Small intestine (tissue), 7 donors: ENCODE measurements around the gene LRRC34. TPM values are rescaled to one million over a fixed set of nuclear protein-coding genes. Genes with fewer than 3 reads are reported as not detected.
A peak's percentile ranks its signal among the peaks of the same experiment; 100 is the strongest.

ENCODE experiments used
- DNase-seq, 2 donors: peaks; one replicate each; pipeline versions ENCODE4 v3.0.0 to v3.0.0-alpha.2; 2013
- FAIRE-seq: peaks from 2 replicates; lab custom pipeline; 2012; peaks lifted over from hg19 to GRCh38; lab: Jason Lieb, UNC
- H3K27ac ChIP-seq, 3 donors: one replicate each; pipeline ENCODE4 v1.5.1; 2013; ENCODE audit warnings: low read length in 2 of 3, mild to moderate bottlenecking in 2 of 3, control low read depth in 1 of 3, inconsistent platforms in 1 of 3, low read depth in 1 of 3, moderate library complexity in 1 of 3
- H3K27me3 ChIP-seq, 3 donors: one replicate each; pipeline ENCODE4 v1.6.1; 2013; ENCODE audit warnings: low read length in 3 of 3, inconsistent platforms in 1 of 3; ENCODE audit not compliant: control insufficient read depth in 3 of 3, insufficient read depth in 3 of 3
- H3K36me3 ChIP-seq, 3 donors: one replicate each; pipeline ENCODE4 v1.6.1; 2013; ENCODE audit warnings: low read length in 3 of 3, inconsistent platforms in 1 of 3, low read depth in 1 of 3, mild to moderate bottlenecking in 1 of 3, moderate library complexity in 1 of 3; ENCODE audit not compliant: control insufficient read depth in 3 of 3, insufficient read depth in 2 of 3
- H3K4me1 ChIP-seq, 3 donors: one replicate each; pipeline ENCODE4 v1.6.1; 2013; ENCODE audit warnings: low read length in 2 of 3, inconsistent platforms in 1 of 3, low read depth in 1 of 3, mild to moderate bottlenecking in 1 of 3, moderate library complexity in 1 of 3; ENCODE audit not compliant: control insufficient read depth in 3 of 3, insufficient read depth in 2 of 3
- H3K4me3 ChIP-seq, 3 donors: one replicate each; pipeline ENCODE4 v1.5.1; 2013; ENCODE audit warnings: low read length in 3 of 3, control low read depth in 1 of 3, inconsistent platforms in 1 of 3, low read depth in 1 of 3, mild to moderate bottlenecking in 1 of 3, moderate library complexity in 1 of 3
- H3K9me3 ChIP-seq, 2 donors: one replicate each; pipeline ENCODE4 v1.6.1; 2013; ENCODE audit warnings: low read depth in 1 of 2, low read length in 1 of 2; ENCODE audit not compliant: control insufficient read depth in 2 of 2, insufficient read depth in 1 of 2
- WGBS, 3 donors: extraction: QIAGEN DNeasy Blood & Tissue Kit; methylation state at CpG; one replicate each; pipeline ENCODE4 v1.1.7; 2013; 5-methylcytosine and 5-hydroxymethylcytosine counted together
- polyA plus RNA-seq, 4 donors: library from polyadenylated mRNA; stranded (reverse) in 3 of 4; unstranded in 1 of 4; fragments of 200-250 nt in 3 of 4; fragments of 120-200 nt in 1 of 4; gene quantifications; one replicate each; pipeline versions ENCODE4 v1.2.1 to v1.2.3, GENCODE V29; 2013
- donor health status: healthy with polysubstance abuse.
- donor health status: control.
- donor health status: control.
- donor health status: Bipolar disorder and iron deficiency.
- donor health status: healthy.

Gene LRRC34
- polyA plus RNA-seq, 4 donors = 0.94 to 2.2 (median 1.2) TPM; not detected in 1

- no peaks in the 10 kb centered on the region for H3K36me3 ChIP-seq
- no peaks in the 10 kb centered on the region for H3K9me3 ChIP-seq
- WGBS, 3 donors = 78 to 87% (median 82%) methylated on average over 3 of the region's 3 CpGs
- DNase-seq (no peak), FAIRE-seq (no peak)
- H3K27ac ChIP-seq = no peak overlapping the region
- no peaks in the 10 kb centered on the region for H3K4me1 ChIP-seq
- H3K4me3 ChIP-seq = no peak overlapping the region
- H3K27me3 ChIP-seq = peaks cover 0 to 3% (median 0%) of the 10 kb centered on the region in 3 donors
Measured at GRCh38 chr3:169825316-169825715, 12.6 kb upstream of the LRRC34 start.

- 70 to 79% (median 76%) methylated on average over 6 of the region's 6 CpGs for WGBS, 3 donors
- no peak overlapping the region for H3K4me3 ChIP-seq
- no peak for FAIRE-seq
- H3K36me3 ChIP-seq = no peaks in the 10 kb centered on the region
- peak in 1 of 2 donors; percentile 12 for DNase-seq
- no peak overlapping the region for H3K27ac ChIP-seq
- no peaks in the 10 kb centered on the region for H3K9me3 ChIP-seq
- peaks cover 0 to 3% (median 2%) of the 10 kb centered on the region in 3 donors for H3K27me3 ChIP-seq
- H3K4me1 ChIP-seq = no peaks in the 10 kb centered on the region
Measured at GRCh38 chr3:169822983-169823382, 10.3 kb upstream of the LRRC34 start.

- no peaks in the 10 kb centered on the region for H3K9me3 ChIP-seq
- H3K36me3 ChIP-seq = no peaks in the 10 kb centered on the region
- H3K4me1 ChIP-seq = no peaks in the 10 kb centered on the region
- DNase-seq = no peak
- no peak overlapping the region for H3K4me3 ChIP-seq
- no peak overlapping the region for H3K27ac ChIP-seq
- WGBS, 3 donors = 88 to 96% (median 93%) methylated on average over 20 of the region's 20 CpGs
- no peak for FAIRE-seq
- peaks cover 0 to 5% (median 3%) of the 10 kb centered on the region in 3 donors for H3K27me3 ChIP-seq
Measured at GRCh38 chr3:169822540-169822939, 9.8 kb upstream of the LRRC34 start.

- no peak overlapping the region for H3K27ac ChIP-seq
- 89 to 94% (median 93%) methylated on average over 15 of the region's 15 CpGs for WGBS, 3 donors
- no peaks in the 10 kb centered on the region for H3K4me1 ChIP-seq
- no peaks in the 10 kb centered on the region for H3K9me3 ChIP-seq
- DNase-seq (no peak), FAIRE-seq (no peak)
- no peak overlapping the region for H3K4me3 ChIP-seq
- H3K27me3 ChIP-seq = peaks cover 0 to 5% (median 3%) of the 10 kb centered on the region in 3 donors
- H3K36me3 ChIP-seq = no peaks in the 10 kb centered on the region
Measured at GRCh38 chr3:169822091-169822490, 9.4 kb upstream of the LRRC34 start.

- Histone ChIP-seq H3K4me3 (no peak overlapping the region), H3K9me3 (no peaks in the 10 kb centered on the region), H3K27me3 (peaks cover 0 to 5% (median 3%) of the 10 kb centered on the region in 3 donors), H3K4me1 (no peaks in the 10 kb centered on the region), H3K36me3 (no peaks in the 10 kb centered on the region), H3K27ac (no peak overlapping the region)
- DNase-seq (no peak), FAIRE-seq (no peak)
- WGBS, 3 donors = 73 to 91% (median 81%) methylated on average over 2 of the region's 2 CpGs
Measured at GRCh38 chr3:169818316-169818715, 5.6 kb upstream of the LRRC34 start.

- peaks cover 0 to 10% (median 0%) of the 10 kb centered on the region in 3 donors for H3K27me3 ChIP-seq
- FAIRE-seq (no peak), DNase-seq (no peak)
- H3K36me3 ChIP-seq = no peaks in the 10 kb centered on the region
- H3K4me3 ChIP-seq = no peak overlapping the region
- peaks cover 0 to 8% (median 0%) of the 10 kb centered on the region in 3 donors for H3K4me1 ChIP-seq
- H3K9me3 ChIP-seq = no peaks in the 10 kb centered on the region
- 93 to 98% (median 94%) methylated on average over 4 of the region's 4 CpGs for WGBS, 3 donors
- H3K27ac ChIP-seq = no peak overlapping the region
Measured at GRCh38 chr3:169815590-169816150, 3.0 kb upstream of the LRRC34 start.

GRCh38 chr3:169813757-169814517 is 1.2 kb upstream of the LRRC34 start:
- peaks cover 0 to 8% (median 0%) of the 10 kb centered on the region in 3 donors for H3K4me1 ChIP-seq
- WGBS, 3 donors = 50 to 55% (median 53%) methylated on average over 27 of the region's 27 CpGs
- H3K27me3 ChIP-seq = peaks cover 0 to 10% (median 0%) of the 10 kb centered on the region in 3 donors
- H3K9me3 ChIP-seq = no peaks in the 10 kb centered on the region
- peak; percentile 40 to 75 for DNase-seq
- peak overlapping the region in 2 of 3 donors; percentile 54 to 65 for H3K4me3 ChIP-seq
- no peaks in the 10 kb centered on the region for H3K36me3 ChIP-seq
- no peak for FAIRE-seq
- peak overlapping the region in 1 of 3 donors; percentile 40 for H3K27ac ChIP-seq

GRCh38 chr3:169813278-169813677 is 574 bp upstream of the LRRC34 start:
- Histone ChIP-seq H3K36me3 (no peaks in the 10 kb centered on the region), H3K4me1 (peaks cover 0 to 8% (median 0%) of the 10 kb centered on the region in 3 donors), H3K4me3 (peak overlapping the region in 2 of 3 donors; percentile 54 to 65), H3K27me3 (peaks cover 0 to 10% (median 0%) of the 10 kb centered on the region in 3 donors), H3K27ac (no peak overlapping the region), H3K9me3 (no peaks in the 10 kb centered on the region)
- WGBS, 3 donors = 34 to 46% (median 44%) methylated on average over 8 of the region's 8 CpGs
- no peak for DNase-seq
- FAIRE-seq = no peak
